Neural cell (in vitro differentiated cells): ENCODE data around the gene MUC5B.

ENCODE experiments used
- EP300 ChIP-seq: fragments of 450-650 bp; conservative IDR thresholded peaks from 2 replicates; pipeline ENCODE4 v1.6.1; 2014; ENCODE audit warnings: antibody characterized with exemption, mild to moderate bottlenecking, moderate library complexity; ENCODE audit not compliant: poor library complexity, severe bottlenecking
- EZH2 ChIP-seq: fragments of 200-600, 300-800 bp; shearing (Covaris generic), sonication (generic); IDR thresholded peaks from 2 replicates; pipeline ENCODE4 v1.6.1; 2014; ENCODE audit warnings: antibody characterized with exemption, low read length, borderline replicate concordance, mild to moderate bottlenecking; ENCODE audit not compliant: insufficient read depth, poor library complexity, severe bottlenecking
- MXI1 ChIP-seq: fragments of 450-650 bp; conservative IDR thresholded peaks from 2 replicates; pipeline ENCODE4 v1.6.1; 2014; ENCODE audit warnings: antibody characterized with exemption, mild to moderate bottlenecking; ENCODE audit not compliant: poor library complexity, severe bottlenecking
- POLR2AphosphoS5 ChIP-seq: IDR thresholded peaks from 2 replicates; pipeline ENCODE4 v1.6.1; 2012
- SMC3 ChIP-seq: fragments of 450-650 bp; conservative IDR thresholded peaks from 2 replicates; pipeline ENCODE4 v1.6.1; 2014; ENCODE audit warnings: antibody characterized with exemption, mild to moderate bottlenecking, moderate library complexity; ENCODE audit not compliant: poor library complexity
- TAF1 ChIP-seq: IDR thresholded peaks from 2 replicates; pipeline ENCODE4 v1.6.1; 2012; ENCODE audit warnings: low read depth
- TF ChIP-seq, protein P1 (sequence below): fragments of 450-650 bp; IDR thresholded peaks from 2 replicates; pipeline ENCODE4 v1.5.1; 2014; ENCODE audit warnings: antibody characterized with exemption, mild to moderate bottlenecking, moderate library complexity; ENCODE audit not compliant: poor library complexity, severe bottlenecking

DNA sequence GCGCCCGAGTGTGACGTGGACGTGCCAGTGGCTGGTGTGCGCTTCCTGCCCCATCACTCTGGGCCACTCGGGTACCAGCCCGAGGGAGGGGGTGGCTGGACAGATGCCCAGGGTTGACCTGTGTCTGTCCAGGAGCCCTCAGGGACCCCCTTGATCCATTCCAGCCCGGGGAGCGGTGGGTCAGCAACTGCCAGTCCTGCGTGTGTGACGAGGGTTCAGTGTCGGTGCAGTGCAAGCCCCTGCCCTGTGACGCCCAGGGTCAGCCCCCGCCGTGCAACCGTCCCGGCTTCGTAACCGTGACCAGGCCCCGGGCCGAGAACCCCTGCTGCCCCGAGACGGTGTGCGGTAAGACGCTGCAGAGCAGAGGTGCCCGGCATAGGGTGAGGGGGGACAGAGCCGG is 34.5 kb downstream of the MUC5B start:
- TF ChIP-seq, protein P1, sequence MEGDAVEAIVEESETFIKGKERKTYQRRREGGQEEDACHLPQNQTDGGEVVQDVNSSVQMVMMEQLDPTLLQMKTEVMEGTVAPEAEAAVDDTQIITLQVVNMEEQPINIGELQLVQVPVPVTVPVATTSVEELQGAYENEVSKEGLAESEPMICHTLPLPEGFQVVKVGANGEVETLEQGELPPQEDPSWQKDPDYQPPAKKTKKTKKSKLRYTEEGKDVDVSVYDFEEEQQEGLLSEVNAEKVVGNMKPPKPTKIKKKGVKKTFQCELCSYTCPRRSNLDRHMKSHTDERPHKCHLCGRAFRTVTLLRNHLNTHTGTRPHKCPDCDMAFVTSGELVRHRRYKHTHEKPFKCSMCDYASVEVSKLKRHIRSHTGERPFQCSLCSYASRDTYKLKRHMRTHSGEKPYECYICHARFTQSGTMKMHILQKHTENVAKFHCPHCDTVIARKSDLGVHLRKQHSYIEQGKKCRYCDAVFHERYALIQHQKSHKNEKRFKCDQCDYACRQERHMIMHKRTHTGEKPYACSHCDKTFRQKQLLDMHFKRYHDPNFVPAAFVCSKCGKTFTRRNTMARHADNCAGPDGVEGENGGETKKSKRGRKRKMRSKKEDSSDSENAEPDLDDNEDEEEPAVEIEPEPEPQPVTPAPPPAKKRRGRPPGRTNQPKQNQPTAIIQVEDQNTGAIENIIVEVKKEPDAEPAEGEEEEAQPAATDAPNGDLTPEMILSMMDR, result no peak
- TF ChIP-seq POLR2AphosphoS5 (no peak), EZH2 (no peak), EP300 (no peak), SMC3 (no peak), MXI1 (no peak), TAF1 (no peak)
